Prostate gland (tissue), 2 donors: ENCODE results near the gene PDE11A. TPM values are rescaled to one million over a fixed set of nuclear protein-coding genes. Genes with fewer than 3 reads are reported as not detected.

Source experiments
- DNase-seq: peaks from one replicate; pipeline ENCODE4 v3.0.0-alpha.2; 2019; ENCODE audit warnings: low spot score
- H3K27ac ChIP-seq, 2 donors: fragments of 200-600 bp; sonication (generic); 2 replicates each; pipeline ENCODE4 v1.5.1; 2017 to 2019
- H3K27me3 ChIP-seq: fragments of 200-600 bp; sonication (generic); replicated peaks from 2 replicates; pipeline ENCODE4 v1.5.1; 2019; ENCODE audit not compliant: insufficient read depth
- H3K36me3 ChIP-seq, 2 donors: fragments of 200-600 bp; sonication (generic); 1 replicate in 1 of 2; 2 replicates in 1 of 2; pipeline versions ENCODE4 v1.5.1 to v1.8.1; 2017 to 2019
- H3K4me1 ChIP-seq: fragments of 200-600 bp; sonication (generic); replicated peaks from 2 replicates; pipeline ENCODE4 v1.5.1; 2019
- H3K4me3 ChIP-seq, 2 donors: fragments of 200-600 bp; sonication (generic); 2 replicates each; pipeline ENCODE4 v1.5.1; 2017 to 2019
- H3K9me3 ChIP-seq: fragments of 200-600 bp; sonication (generic); 2 replicates; pipeline ENCODE4 v1.5.1; 2017
- POLR2A ChIP-seq: fragments of 450-650 bp; IDR thresholded peaks from one replicate; pipeline ENCODE4 v1.6.1; 2016; ENCODE audit warnings: antibody characterized with exemption, mild to moderate bottlenecking
- POLR2AphosphoS5 ChIP-seq: sonication (generic); formaldehyde crosslinking; IDR thresholded peaks from one replicate; pipeline ENCODE4 v1.6.1; 2017; ENCODE audit warnings: antibody characterized with exemption
- WGBS: methylation state at CpG from one replicate; pipeline ENCODE4 v1.1.5; 2018; 5-methylcytosine and 5-hydroxymethylcytosine counted together
- intact Hi-C: fragments of 100-400 bp; cut with DNase I; formaldehyde crosslinking; loops from one replicate; pipeline ENCODE4 v1.14.2; 2022
- total RNA-seq, 2 donors: library from RNA; depleted of rRNA; stranded (reverse); fragments of >200 nt; gene quantifications; one replicate each; pipeline ENCODE4 v1.1.0, GENCODE V29; 2016
- TF ChIP-seq, protein P1 (sequence below), 4 experiments: fragments of 200-600 bp in 2 of 4; fragments of 450-650 bp in 2 of 4; sonication (generic) in 2 of 4; IDR thresholded peaks; 1 replicate in 3 of 4; 2 replicates in 1 of 4; pipeline ENCODE4 v1.5.1; 2016 to 2019; ENCODE audit warnings: antibody characterized with exemption in 4 of 4, mild to moderate bottlenecking in 2 of 4, moderate library complexity in 2 of 4

Gene PDE11A
- total RNA-seq, 2 donors from 2014 or later: 14.9 to 26.6 TPM

DNA sequence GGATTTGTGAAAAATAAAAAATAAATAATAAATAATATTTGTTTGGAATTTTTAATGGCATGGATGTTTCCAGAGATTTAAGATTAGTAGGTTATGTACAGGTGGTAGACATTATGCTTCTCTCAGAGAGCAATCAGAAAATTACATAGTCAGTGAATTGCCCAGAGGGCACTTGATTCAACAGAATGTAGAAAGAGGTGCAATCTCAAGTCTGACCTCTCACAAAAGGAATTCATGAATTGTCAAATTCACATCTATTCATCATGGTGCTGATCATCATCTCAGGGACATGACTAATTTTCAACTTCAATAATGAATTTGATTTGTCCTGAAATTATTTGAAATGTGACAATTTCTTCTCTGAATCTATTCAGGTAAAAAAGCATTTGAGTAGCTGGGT, 172.5 kb downstream of the PDE11A start:
- DNase-seq: no peak
- TF ChIP-seq POLR2A (no peak), POLR2AphosphoS5 (no peak)
- TF ChIP-seq, protein P1, sequence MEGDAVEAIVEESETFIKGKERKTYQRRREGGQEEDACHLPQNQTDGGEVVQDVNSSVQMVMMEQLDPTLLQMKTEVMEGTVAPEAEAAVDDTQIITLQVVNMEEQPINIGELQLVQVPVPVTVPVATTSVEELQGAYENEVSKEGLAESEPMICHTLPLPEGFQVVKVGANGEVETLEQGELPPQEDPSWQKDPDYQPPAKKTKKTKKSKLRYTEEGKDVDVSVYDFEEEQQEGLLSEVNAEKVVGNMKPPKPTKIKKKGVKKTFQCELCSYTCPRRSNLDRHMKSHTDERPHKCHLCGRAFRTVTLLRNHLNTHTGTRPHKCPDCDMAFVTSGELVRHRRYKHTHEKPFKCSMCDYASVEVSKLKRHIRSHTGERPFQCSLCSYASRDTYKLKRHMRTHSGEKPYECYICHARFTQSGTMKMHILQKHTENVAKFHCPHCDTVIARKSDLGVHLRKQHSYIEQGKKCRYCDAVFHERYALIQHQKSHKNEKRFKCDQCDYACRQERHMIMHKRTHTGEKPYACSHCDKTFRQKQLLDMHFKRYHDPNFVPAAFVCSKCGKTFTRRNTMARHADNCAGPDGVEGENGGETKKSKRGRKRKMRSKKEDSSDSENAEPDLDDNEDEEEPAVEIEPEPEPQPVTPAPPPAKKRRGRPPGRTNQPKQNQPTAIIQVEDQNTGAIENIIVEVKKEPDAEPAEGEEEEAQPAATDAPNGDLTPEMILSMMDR (IDR thresholded peaks at IDR 0.05): no peak
- H3K27ac ChIP-seq: no peak overlapping the region
- H3K4me3 ChIP-seq: no peak overlapping the region
- H3K4me1 ChIP-seq: no peaks in the 10 kb centered on the region
- no peaks in the 10 kb centered on the region for H3K9me3 ChIP-seq
- no peaks in the 10 kb centered on the region for H3K36me3 ChIP-seq
- no peaks in the 10 kb centered on the region for H3K27me3 ChIP-seq
- intact Hi-C loops: no loop called here

DNA sequence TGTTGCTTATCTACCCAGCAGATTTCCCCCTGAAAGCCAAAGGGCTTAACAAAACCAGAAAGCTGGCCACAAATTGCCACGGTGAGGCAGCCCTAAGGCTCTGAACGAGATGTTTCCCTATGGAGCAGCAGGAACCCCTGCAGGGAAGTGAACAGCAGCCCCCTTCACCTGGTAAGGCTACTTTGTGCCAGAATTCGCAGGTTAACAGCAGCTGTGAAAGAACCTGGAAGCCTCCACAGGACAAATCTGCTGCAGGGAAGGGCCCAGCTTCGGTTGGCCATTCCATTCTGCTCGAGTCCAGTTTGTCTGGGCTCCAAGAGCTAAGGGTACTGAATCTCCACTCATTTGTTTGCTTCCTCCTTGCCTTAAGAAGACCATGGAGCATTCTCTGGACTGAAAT, 175.3 kb downstream of the PDE11A start:
- no peaks in the 10 kb centered on the region for H3K9me3 ChIP-seq
- intact Hi-C loops: no loop called here
- 71% methylated on average over 5 of the region's 5 CpGs for WGBS
- H3K27me3 ChIP-seq: no peaks in the 10 kb centered on the region
- no peak overlapping the region for H3K4me3 ChIP-seq
- no peaks in the 10 kb centered on the region for H3K36me3 ChIP-seq
- no peak for DNase-seq
- TF ChIP-seq POLR2A (no peak), POLR2AphosphoS5 (no peak)
- TF ChIP-seq, protein P1 (IDR thresholded peaks at IDR 0.05): no peak
- H3K4me1 ChIP-seq: no peaks in the 10 kb centered on the region
- no peak overlapping the region for H3K27ac ChIP-seq

DNA sequence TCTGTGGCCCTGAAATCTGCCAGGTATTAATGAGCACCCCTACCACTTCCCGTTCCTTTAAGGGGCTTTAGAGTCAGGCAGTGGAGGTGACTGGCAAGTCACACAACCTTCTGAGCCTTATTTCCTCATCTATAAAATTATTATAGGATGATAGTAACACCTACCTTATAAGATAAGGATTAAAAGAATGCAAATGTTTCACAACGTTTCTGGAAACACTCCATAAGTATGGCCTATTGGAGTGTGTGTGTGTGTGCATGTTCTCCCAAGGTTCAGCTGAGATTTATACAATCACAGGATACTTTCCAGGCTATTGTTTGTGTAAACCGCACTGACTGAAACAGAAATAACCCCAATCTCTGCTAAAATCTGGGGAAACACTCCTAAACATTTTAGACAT, 176.0 kb downstream of the PDE11A start:
- DNase-seq: no peak

DNA sequence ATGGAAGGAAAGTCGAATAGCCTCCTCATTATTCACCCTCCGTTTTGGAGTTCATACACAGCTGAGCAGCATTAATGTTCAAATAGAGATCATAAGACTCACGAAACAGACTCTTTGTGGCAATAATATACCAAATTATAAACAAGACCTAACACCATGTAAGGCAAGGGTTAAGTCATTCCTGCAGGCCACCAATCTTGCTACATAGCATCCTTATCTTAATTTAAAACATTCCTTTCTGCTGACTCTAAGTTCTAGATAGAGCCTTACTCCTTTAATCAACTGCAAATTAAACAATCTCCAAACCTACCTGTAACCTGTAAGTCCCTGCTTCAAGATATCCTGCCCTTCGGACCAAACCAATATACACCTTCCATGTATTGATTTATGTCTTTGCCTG, 178.0 kb downstream of the PDE11A start:
- WGBS: 85% methylated on average over 4 of the region's 4 CpGs
- TF ChIP-seq, protein P1 (IDR thresholded peaks at IDR 0.05): no peak
- no peak for TF ChIP-seq POLR2AphosphoS5
- TF ChIP-seq POLR2A: no peak
- Histone ChIP-seq H3K9me3 (no peaks in the 10 kb centered on the region), H3K36me3 (no peaks in the 10 kb centered on the region), H3K4me1 (no peaks in the 10 kb centered on the region), H3K4me3 (no peak overlapping the region), H3K27ac (no peak overlapping the region), H3K27me3 (no peaks in the 10 kb centered on the region)
- DNase-seq: no peak
- intact Hi-C loops: no loop called here

More for the DNA sequence above, 176.0 kb downstream of the PDE11A start:
- Histone ChIP-seq H3K27ac (no peak overlapping the region), H3K4me3 (no peak overlapping the region), H3K27me3 (no peaks in the 10 kb centered on the region), H3K9me3 (no peaks in the 10 kb centered on the region), H3K4me1 (no peaks in the 10 kb centered on the region), H3K36me3 (no peaks in the 10 kb centered on the region)
- intact Hi-C loops: no loop called here
- 28% methylated on average over 3 of the region's 3 CpGs for WGBS
- TF ChIP-seq POLR2AphosphoS5 (no peak), POLR2A (no peak)
- TF ChIP-seq, protein P1 (IDR thresholded peaks at IDR 0.05): no peak

DNA sequence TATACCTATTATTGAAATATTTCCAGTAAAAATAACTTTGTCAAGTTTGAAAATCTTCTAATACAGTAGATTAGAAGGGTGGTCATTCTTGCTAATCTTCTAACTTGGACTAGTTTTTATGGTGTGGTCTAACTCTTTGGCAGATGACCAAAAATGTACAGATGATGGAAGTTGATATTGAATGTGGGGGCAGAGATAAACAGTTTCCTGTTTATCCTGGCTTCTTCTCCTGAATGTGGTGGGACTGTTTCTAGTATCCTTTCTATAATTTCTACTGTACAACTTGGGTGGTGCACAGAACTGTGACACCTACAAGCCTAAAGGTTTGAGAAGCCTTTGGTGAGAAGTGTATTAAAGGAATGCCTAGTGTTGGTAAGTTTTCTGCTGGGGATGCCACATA, 178.7 kb downstream of the PDE11A start:
- intact Hi-C loops: no loop called here
- TF ChIP-seq, protein P1 (IDR thresholded peaks at IDR 0.05): no peak
- no peak for TF ChIP-seq POLR2A
- TF ChIP-seq POLR2AphosphoS5: no peak
- Histone ChIP-seq H3K4me3 (no peak overlapping the region), H3K4me1 (no peaks in the 10 kb centered on the region), H3K9me3 (no peaks in the 10 kb centered on the region), H3K36me3 (no peaks in the 10 kb centered on the region), H3K27me3 (no peaks in the 10 kb centered on the region), H3K27ac (no peak overlapping the region)
- no peak for DNase-seq
